HepG2 (cell line): Measurements from ENCODE around the gene PLCB1. TPM values are rescaled to one million over a fixed set of nuclear protein-coding genes. Genes with fewer than 3 reads are reported as not detected.

Source experiments
- ATAC-seq: fragments of 200-7000 bp; cut with Tn5 transposase; 3 replicates; pipeline ENCODE4 v1.9.1; 2020; ENCODE audit warnings: mild to moderate bottlenecking, moderate library complexity
- BruUV-seq: library from RNA; stranded (reverse); fragments of 400-500 nt; replicated peaks from 2 replicates; lab custom pipeline; 2021; lab: Mats Ljungman, UMichigan
- CTCF ChIA-PET: fragments of 300-600 bp; formaldehyde crosslinking; extraction: SDS; loops from one replicate; lab custom pipeline; 2021; ENCODE audit warnings: low total read pairs, inconsistent platforms, low intra/inter-chr PET ratio; lab: Yijun Ruan, JAX
- POLR2A ChIA-PET: fragments of 350-600 bp; sonication (Branson Sonifier 250); formaldehyde crosslinking; loops from one replicate; lab custom pipeline; 2020; ENCODE audit warnings: antibody characterized with exemption, inconsistent platforms; lab: Yijun Ruan, JAX
- DNase-seq: peaks from one replicate; pipeline ENCODE4 v3.0.0-alpha.2; 2015; ENCODE audit warnings: low spot score
- FAIRE-seq: peaks from 3 replicates; lab custom pipeline; 2011; peaks lifted over from hg19 to GRCh38; lab: Jason Lieb, UNC
- H2AFZ ChIP-seq: one replicate; pipeline ENCODE4 v1.6.1; 2011; ENCODE audit warnings: low read length, inconsistent platforms
- H3K27ac ChIP-seq: fragments of 300-600 bp; 3 replicates; pipeline ENCODE4 v1.8.0; 2011; ENCODE audit warnings: mixed run types, mild to moderate bottlenecking, mixed read lengths, low read length, inconsistent platforms; ENCODE audit not compliant: insufficient read depth; ENCODE audit errors: extremely low read length
- H3K27me3 ChIP-seq, 2 experiments: fragments of 200-600 bp in 1 of 2; 2 replicates in 1 of 2; 3 replicates in 1 of 2; pipeline versions ENCODE4 v1.6.0 to v1.8.0; 2011; ENCODE audit warnings: low read length in 2 of 2, mild to moderate bottlenecking in 2 of 2, moderate library complexity in 2 of 2, inconsistent platforms in 1 of 2; ENCODE audit not compliant: insufficient read depth in 2 of 2, control insufficient read depth in 1 of 2
- H3K36me3 ChIP-seq, 2 experiments: fragments of 200-600 bp in 1 of 2; replicated peaks in 1 of 2; 2 replicates in 1 of 2; 3 replicates in 1 of 2; pipeline versions ENCODE4 v1.5.1 to v1.8.0; 2011; ENCODE audit warnings: low read length in 2 of 2, inconsistent platforms in 1 of 2; ENCODE audit not compliant: insufficient read depth in 2 of 2, control insufficient read depth in 1 of 2
- H3K4me1 ChIP-seq: 2 replicates; pipeline ENCODE4 v1.5.1; 2012; ENCODE audit warnings: low read length, inconsistent platforms; ENCODE audit not compliant: insufficient read depth
- H3K4me2 ChIP-seq: 2 replicates; pipeline ENCODE4 v1.6.0; 2011; ENCODE audit warnings: low read depth, low read length, inconsistent platforms
- H3K4me3 ChIP-seq, 3 experiments: fragments of 200-600 bp in 1 of 3; sonication (generic), shearing (Covaris generic) in 1 of 3; replicated peaks in 1 of 3; 2 replicates each; pipeline ENCODE4 v1.5.1; 2011 to 2016; ENCODE audit warnings: low read length in 3 of 3, inconsistent platforms in 2 of 3, low read depth in 2 of 3, mild to moderate bottlenecking in 2 of 3, control low read depth in 1 of 3, mixed read lengths in 1 of 3; ENCODE audit not compliant: insufficient read depth in 1 of 3
- H3K79me2 ChIP-seq: one replicate; pipeline ENCODE4 v1.6.1; 2011; ENCODE audit warnings: low read length, inconsistent platforms; ENCODE audit not compliant: insufficient read depth
- H3K9ac ChIP-seq: 2 replicates; pipeline ENCODE4 v1.6.0; 2011; ENCODE audit warnings: mild to moderate bottlenecking, low read depth, low read length, inconsistent platforms; ENCODE audit not compliant: insufficient read depth
- H3K9me3 ChIP-seq: 2 replicates; pipeline ENCODE4 v1.5.1; 2012; ENCODE audit warnings: mild to moderate bottlenecking, low read length
- H4K20me1 ChIP-seq: 2 replicates; pipeline ENCODE4 v1.6.0; 2011; ENCODE audit warnings: inconsistent platforms, mild to moderate bottlenecking, low read length, moderate library complexity; ENCODE audit not compliant: insufficient read depth
- FOXO1 ChIP-seq: sonication (generic); formaldehyde crosslinking; IDR thresholded peaks from 2 replicates; pipeline ENCODE4 v1.4.0; 2020; ENCODE audit warnings: missing genetic modification reagents
- REL ChIP-seq: sonication (generic); formaldehyde crosslinking; conservative IDR thresholded peaks from 2 replicates; pipeline ENCODE4 v1.8.0; 2022; ENCODE audit warnings: mild to moderate bottlenecking, missing genetic modification reagents, moderate library complexity
- SRF ChIP-seq: IDR thresholded peaks from 2 replicates; pipeline ENCODE4 v1.6.1; 2011; ENCODE audit warnings: mild to moderate bottlenecking, low read depth, low read length, moderate library complexity
- ZNF350 ChIP-seq: sonication (generic); formaldehyde crosslinking; IDR thresholded peaks from 2 replicates; pipeline ENCODE4 v1.4.0; 2020; ENCODE audit warnings: mild to moderate bottlenecking, low read depth, missing genetic modification reagents, borderline replicate concordance
- ZNF431 ChIP-seq: sonication (generic); formaldehyde crosslinking; IDR thresholded peaks from 2 replicates; pipeline ENCODE4 v1.9.0; 2022; ENCODE audit warnings: missing genetic modification reagents, low read depth, mild to moderate bottlenecking, borderline replicate concordance
- WGBS: methylation state at CpG from one replicate; pipeline ENCODE4 v1.1.6; 2017; ENCODE audit warnings: low lambda C conversion rate; 5-methylcytosine and 5-hydroxymethylcytosine counted together
- in situ Hi-C: cut with HindIII; loops from 2 replicates; pipeline ENCODE4 v1.10.0; 2017; ENCODE audit warnings: low pct_unique_long_range_greater_than_20kb; ENCODE audit not compliant: extremely low pct_ligation_motif_present
- intact Hi-C: fragments of 100-400 bp; cut with micrococcal nuclease; formaldehyde crosslinking; loops from one replicate; pipeline ENCODE4 v1.10.0; 2022; ENCODE audit not compliant: unreplicated experiment
- polyA plus RNA-seq, 8 experiments: library from polyadenylated mRNA; depleted of rRNA in 3 of 8; stranded (reverse) in 7 of 8; unstranded in 1 of 8; fragments of >200 nt; fragmentation: Illumina TruSeq in 4 of 8; extraction: Trizol in 4 of 8; gene quantifications; 2 replicates each; pipeline versions ENCODE4 v1.2.1 to v1.2.3, GENCODE V29; 2011 to 2016; ENCODE audit warnings: low read depth in 4 of 8, missing spikeins in 1 of 8, mixed read lengths in 1 of 8; ENCODE audit not compliant: insufficient read depth in 1 of 8
- total RNA-seq, 5 experiments: library from RNA; depleted of rRNA; stranded (reverse); fragments of >200 nt; fragmentation: Illumina TruSeq; extraction: Trizol; gene quantifications; 2 replicates each; pipeline ENCODE4 v1.2.3, GENCODE V29; 2016; ENCODE audit warnings: low read depth in 1 of 5
- TF ChIP-seq, protein P1 (sequence below): IDR thresholded peaks from 2 replicates; pipeline ENCODE4 v1.6.1; 2016; ENCODE audit warnings: low read depth, borderline replicate concordance
- TF ChIP-seq, protein P2 (sequence below): IDR thresholded peaks from 2 replicates; pipeline ENCODE4 v1.6.1; 2016; ENCODE audit warnings: low read depth

The PLCB1 gene
- total and polyA plus RNA-seq, 2 of the 13 experiments (the other 11 are each of a cell fraction or from before 2014, with no cell fraction given), result 42.4 to 55.9 TPM

DNA sequence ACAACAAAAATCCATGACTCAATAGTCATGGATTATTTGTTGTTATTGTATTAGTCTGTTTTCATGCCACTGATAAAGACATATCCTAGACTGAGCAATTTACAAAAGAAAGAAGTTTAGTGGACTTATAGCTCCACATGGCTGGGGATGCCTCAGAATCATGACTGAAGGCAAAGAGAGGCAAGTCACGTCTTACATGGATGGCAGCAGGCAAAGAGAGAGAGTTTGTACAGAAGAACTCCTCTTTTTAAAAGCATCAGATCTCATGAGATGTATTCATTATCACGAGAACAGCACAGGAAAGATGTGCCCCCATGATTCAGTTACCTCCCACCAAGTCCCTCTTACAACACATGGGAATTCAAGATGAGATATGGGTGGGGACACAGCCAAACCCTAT, 792.5 kb downstream of the PLCB1 start:
- WGBS, result 0% methylated on average over 2 of the region's 2 CpGs
- ChIA-PET POLR2A (no interaction called here), CTCF (no interaction called here)
- ATAC-seq, result no peak
- Histone ChIP-seq H3K79me2 (no peaks in the 10 kb centered on the region), H3K4me3 (no peak overlapping the region), H3K4me1 (no peaks in the 10 kb centered on the region), H3K4me2 (no peak overlapping the region), H4K20me1 (no peaks in the 10 kb centered on the region), H3K27ac (no peak overlapping the region), H2AFZ (no peak overlapping the region), H3K9ac (no peak overlapping the region), H3K36me3 (no peaks in the 10 kb centered on the region), H3K27me3 (0 out of 5 replicates have a peak, but pooled peaks cover 0 to 2% of the 10 kb centered on the region in 2 experiments), H3K9me3 (peaks cover 7% of the 10 kb centered on the region; the same call in 1 of the 2 replicates)
- no peak for DNase-seq
- intact Hi-C loops, result no loop called here
- FAIRE-seq, result peak; percentile 52
- BruUV-seq, result no TSS peak
- TF ChIP-seq ZNF431 (CRISPR knock-in tag), result peak; percentile 85
- TF ChIP-seq, protein P1, sequence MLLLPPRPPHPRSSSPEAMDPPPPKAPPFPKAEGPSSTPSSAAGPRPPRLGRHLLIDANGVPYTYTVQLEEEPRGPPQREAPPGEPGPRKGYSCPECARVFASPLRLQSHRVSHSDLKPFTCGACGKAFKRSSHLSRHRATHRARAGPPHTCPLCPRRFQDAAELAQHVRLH (CRISPR knock-in tag), result no peak
- in situ Hi-C loops, result no loop called here

DNA sequence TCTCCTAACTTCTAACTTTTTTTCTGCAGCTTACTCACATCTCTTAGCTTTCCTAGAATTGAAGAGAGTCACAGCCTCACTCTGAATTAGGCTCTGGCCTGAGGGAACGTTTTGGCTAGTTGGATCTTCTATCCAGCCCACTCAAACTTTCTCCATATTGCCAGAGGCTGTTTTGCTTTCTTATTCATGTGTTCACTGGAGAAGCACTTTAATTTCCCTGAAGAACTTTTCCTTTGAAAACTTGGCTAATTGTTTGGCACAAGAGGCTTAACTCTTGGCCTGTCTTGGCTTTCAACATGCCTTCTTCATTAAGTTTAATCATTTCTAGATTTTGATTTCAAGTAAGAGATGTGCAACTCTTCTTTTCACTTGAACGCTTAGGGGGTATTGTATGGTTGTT, 798.7 kb downstream of the PLCB1 start:
- no peak for FAIRE-seq
- no peaks in the 10 kb centered on the region for H3K79me2 ChIP-seq
- no peaks in the 10 kb centered on the region for H3K4me1 ChIP-seq
- no peaks in the 10 kb centered on the region for H3K9me3 ChIP-seq
- peaks cover 0 to 7% of the 10 kb centered on the region in 2 experiments; a peak in 2 of 5 replicates for H3K27me3 ChIP-seq
- intact Hi-C loops, result loop anchor here (5.0 kb wide), 1 partner anchor 408 kb away; no protein-coding TSS in a partner anchor
- no peak overlapping the region for H3K4me3 ChIP-seq
- POLR2A ChIA-PET, result no interaction called here
- no TSS peak for BruUV-seq
- H3K27ac ChIP-seq, result no peak overlapping the region
- in situ Hi-C loops, result no loop called here
- CTCF ChIA-PET, result no interaction called here
- H3K9ac ChIP-seq, result no peak overlapping the region
- no peak overlapping the region for H3K4me2 ChIP-seq
- no peak overlapping the region for H2AFZ ChIP-seq
- ATAC-seq, result no peak
- TF ChIP-seq FOXO1, result no peak
- no peak for TF ChIP-seq SRF
- TF ChIP-seq ZNF350 (CRISPR knock-in tag), result no peak
- no peak for TF ChIP-seq REL (CRISPR knock-in tag)
- TF ChIP-seq, protein P2, sequence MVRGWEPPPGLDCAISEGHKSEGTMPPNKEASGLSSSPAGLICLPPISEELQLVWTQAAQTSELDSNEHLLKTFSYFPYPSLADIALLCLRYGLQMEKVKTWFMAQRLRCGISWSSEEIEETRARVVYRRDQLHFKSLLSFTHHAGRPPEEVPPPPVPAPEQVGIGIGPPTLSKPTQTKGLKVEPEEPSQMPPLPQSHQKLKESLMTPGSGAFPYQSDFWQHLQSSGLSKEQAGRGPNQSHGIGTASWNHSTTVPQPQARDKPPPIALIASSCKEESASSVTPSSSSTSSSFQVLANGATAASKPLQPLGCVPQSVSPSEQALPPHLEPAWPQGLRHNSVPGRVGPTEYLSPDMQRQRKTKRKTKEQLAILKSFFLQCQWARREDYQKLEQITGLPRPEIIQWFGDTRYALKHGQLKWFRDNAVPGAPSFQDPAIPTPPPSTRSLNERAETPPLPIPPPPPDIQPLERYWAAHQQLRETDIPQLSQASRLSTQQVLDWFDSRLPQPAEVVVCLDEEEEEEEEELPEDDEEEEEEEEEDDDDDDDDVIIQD, result no peak
- WGBS, result 0% methylated on average over 2 of the region's 2 CpGs
- no peak for DNase-seq
- no peaks in the 10 kb centered on the region for H4K20me1 ChIP-seq
- H3K36me3 ChIP-seq, result no peaks in the 10 kb centered on the region
